CD4-positive, alpha-beta T cell treated with Interleukin-1 beta for 1 hour (primary cell): ENCODE results near the gene IGF2R.
A peak's percentile ranks its signal among the peaks of the same experiment; 100 is the strongest.
"Not testable (repeated sequence)": the region's sequence is repeated elsewhere in the genome, so short reads cannot be mapped to it uniquely, and the experiment has no call there.

ENCODE experiments used
- DNase-seq, 2 donors: peaks; one replicate each; pipeline ENCODE4 v3.0.0-alpha.2; 2020 to 2022

IGF2R gene

DNA sequence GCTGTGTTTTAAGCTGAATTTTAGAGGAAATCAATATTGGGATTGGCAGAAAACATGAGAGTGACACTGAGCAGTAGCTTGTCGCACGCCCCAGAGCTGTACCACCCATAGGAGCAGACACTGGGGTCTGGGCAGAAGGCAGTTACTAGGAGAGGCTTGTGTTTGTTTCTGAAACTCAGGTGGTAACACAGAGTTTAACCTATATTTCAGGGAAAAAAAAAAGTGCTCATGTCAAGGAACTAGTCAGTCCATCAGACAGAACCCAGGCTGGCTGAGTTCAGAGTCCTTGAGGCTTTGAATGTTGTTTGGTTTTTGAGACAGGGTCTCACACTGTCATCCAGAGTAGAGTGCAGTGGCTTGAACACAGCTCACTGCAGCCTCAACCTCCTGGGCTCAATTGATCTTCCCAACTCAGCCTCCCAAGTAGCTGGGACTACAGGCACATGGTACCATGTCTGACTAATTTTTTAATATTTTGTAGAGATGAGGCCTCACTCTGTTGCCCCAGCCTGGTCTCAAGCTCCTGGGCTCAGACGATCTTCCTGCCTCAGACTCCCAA, 159.3 kb downstream of the IGF2R start:
- no peak for DNase-seq

DNA sequence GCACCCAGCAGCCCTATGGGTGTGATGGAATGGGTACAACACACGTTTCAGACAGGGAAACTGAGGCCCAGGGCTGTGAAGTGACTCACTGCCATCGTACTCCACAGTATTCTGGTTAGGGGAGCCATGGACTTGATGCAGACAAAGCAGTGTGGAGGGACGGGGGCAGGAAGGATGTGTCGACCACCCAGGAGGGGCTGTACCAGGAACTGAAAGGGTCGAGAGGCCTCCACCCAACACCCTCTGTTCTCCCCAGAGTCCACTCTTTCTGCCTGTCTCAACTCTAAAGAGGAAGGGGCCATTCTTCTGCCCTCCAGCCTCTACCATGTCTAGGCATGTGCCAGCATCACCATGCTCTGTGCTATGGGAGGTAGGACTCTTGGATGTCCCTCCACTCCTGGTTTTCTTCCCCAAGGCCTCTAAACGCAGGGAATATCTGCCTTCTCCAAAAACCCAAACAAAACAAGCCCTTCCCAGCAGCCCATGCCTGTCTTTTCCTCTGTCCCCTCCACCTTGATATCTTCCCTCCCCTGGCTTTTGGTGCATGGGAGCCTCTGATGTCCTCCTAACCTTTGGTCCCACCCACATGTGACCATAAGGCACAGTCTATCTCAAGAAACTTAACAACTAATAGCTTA, 160.1 kb downstream of the IGF2R start:
- no peak for DNase-seq

DNA sequence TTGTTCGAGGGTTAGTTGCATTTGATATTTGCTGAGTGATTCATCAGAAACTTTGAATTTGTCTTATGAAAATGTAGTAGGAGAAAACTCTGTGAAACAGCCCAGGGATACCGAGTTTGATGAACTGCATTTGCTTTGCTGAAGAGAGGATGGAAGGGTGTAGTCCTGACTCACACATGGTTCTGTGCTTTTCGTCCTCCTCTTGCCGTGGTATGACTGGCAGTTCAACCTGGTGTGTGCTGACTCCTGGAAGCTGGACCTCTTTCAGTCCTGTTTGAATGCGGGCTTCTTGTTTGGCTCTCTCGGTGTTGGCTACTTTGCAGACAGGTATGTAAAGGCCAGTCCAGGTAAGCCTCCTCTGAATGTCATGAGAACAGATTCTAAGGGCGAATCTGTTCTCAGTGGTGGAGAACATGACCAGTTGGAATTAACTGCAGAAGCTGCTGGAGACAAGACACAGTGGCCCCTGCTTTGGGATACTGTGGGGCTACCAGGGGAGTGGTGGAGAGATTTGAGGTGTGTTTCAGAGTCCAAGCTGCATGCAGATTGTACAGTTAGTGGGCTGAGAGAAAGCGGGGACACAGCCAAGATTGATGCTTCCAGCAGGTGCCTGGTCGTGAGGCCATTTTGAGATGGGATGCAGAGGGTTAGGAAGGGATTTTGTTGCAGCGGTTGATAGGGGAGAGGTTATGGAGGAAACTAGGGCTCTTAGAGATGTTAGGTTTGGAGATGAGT, 161.2 kb downstream of the IGF2R start:
- no peak for DNase-seq

DNA sequence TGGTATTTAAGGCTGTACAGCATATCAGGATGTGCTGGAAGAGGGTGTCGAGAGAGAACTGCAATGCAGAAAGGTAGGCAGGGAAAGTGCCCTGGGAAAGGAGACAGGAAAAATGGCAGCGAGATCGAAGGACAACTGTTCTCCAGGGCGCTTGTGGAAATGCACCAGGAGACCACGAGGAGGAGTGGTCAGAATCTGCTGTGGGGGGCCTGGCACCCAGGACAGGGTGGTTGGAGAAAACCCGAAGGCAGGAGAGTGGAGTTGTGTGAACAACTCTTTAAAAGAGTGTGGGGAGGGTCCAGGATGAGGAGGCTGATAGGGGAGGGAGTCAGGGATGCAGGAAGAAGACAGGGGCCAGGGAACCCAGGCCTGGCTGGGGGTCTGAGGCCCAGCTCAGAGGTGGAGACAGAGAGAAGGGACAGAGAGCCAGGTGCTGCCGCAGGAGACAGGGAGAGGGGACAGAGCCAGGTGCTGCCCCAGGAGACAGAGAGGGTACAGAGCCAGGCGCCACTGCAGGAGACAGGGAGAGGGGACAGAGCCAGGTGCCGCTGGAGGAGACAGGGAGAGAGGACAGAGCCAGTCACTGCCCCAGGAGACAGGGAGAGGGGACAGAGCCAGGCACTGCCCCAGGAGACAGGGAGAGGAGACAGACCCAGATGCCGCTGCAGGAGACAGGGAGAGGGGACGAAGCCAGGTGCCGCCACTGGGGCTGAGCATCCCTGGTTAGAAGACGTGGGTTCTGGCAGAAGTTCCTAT, 162.0 kb downstream of the IGF2R start:
- no peak for DNase-seq

DNA sequence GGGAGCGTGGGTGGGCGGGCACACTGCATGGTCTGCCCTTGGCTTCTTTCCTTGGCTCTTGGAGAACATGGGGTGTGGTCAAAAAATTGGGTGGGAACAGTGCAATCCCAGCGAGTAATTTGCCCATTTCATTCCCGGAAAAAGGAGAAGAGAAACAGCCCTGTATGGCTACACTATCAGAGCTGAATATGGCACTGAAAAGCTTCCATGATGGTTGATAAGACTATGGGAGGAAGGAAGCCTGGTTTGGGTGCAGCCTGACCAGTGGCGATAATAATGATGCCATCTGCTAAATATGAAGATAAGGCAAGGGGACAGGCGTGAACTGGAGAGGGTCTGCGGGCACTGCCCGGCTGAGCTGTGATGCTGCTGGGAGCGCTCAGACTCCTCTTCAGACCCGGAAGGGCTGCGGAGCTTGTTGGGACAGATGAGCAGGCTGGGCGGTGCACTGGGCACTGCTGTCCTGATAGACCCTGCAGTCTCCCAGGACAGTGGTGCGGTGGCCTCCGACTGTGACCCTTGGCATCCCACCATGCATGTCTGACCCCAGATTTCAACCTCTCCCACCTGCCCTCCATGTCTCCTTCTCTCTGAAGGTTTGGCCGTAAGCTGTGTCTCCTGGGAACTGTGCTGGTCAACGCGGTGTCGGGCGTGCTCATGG, 162.9 kb downstream of the IGF2R start:
- DNase-seq, result no peak

DNA sequence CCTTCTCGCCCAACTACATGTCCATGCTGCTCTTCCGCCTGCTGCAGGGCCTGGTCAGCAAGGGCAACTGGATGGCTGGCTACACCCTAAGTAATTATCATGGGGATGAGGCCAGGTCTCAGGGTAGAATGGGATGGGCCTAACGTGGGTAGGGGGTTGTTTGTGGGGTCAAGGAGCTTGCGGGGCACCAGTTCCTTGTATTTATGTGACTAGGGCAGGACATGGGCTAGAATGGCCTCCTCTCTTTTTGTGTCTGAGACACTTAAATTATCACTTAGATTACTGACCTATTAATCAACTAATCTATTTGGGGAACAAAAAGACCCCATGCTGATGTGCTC, 163.4 kb downstream of the IGF2R start:
- no peak for DNase-seq

DNA sequence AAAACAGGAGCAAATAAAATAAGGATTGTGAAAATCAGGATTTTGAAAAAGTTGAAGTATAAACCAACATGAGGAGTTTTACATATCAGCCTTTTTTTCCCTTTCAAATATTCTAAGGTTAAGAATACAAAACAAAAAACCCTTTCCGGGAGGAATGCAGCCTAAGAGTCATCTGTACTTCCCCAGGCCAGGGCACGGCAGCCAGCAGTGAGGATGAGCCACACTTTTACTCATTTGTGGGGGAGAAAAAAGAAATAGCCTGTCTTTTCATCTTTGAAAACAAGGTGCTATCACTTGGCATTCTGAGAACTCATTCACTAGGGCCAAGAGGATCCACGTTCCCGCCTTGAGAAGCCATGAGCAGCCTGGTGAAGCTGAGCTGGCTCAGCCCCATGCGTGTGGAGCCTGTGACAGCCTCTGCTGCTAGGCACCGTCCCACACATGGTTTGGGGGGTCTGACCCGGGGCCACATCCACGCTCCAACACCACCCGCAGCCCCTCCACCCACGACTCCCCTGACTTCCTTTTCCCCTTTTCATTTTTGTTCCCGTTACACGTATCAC, 164.0 kb downstream of the IGF2R start:
- no peak for DNase-seq

DNA sequence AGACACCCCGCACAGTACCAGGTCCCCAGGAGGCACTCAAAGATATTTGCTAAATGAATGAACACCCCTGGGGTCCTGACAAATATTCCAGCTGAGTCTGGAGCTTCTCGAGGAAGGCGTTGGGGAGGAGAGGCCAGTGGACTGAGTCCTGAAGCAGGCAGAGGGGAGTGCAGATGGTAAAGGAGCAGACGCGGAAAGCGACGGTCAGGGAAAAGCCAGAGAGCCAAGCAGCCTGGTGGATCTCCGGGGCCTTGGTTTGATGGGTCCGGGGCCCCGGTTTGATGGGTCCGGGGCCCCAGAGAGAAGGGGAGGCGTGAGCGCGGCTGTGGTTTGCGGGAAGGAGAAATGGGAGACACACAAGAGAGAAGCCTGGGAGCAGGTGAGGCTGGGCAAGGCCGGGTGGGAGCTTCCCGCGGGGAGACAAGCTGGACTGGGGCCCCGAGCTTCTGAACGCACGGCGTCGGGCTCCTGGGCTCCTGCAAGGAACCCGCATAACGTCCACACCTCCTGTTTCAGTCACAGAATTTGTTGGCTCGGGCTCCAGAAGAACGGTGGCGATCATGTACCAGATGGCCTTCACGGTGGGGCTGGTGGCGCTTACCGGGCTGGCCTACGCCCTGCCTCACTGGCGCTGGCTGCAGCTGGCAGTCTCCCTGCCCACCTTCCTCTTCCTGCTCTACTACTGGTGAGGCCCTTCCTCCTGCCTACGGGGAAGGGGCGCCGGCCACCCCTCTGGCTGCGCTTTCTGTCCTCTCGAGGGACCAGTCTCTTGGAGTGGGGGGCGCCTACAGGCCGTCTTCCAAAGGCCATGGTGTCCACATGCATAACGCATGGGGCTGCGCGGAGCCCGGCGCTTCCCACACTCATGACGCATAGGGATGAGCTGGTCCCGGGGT, 164.8 kb downstream of the IGF2R start:
- DNase-seq, result no peak

DNA sequence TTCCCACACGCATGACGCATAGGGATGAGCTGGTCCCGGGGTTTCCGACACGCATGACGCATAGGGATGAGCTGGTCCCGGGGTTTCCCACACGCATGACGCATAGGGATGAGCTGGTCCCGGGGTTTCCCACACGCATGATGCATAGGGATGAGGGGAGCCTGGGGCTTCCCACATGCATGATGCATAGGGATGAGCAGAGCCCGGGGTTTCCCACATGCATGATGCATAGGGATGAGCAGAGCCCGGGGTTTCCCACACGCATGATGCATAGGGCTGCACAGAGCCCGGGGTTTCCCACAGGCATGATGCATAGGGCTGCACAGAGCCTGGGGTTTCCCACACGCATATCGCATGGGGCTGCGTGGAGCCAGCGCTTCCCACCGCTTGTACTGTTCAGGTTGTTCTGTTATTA, 165.5 kb downstream of the IGF2R start:
- not testable (repeated sequence) for DNase-seq

DNA sequence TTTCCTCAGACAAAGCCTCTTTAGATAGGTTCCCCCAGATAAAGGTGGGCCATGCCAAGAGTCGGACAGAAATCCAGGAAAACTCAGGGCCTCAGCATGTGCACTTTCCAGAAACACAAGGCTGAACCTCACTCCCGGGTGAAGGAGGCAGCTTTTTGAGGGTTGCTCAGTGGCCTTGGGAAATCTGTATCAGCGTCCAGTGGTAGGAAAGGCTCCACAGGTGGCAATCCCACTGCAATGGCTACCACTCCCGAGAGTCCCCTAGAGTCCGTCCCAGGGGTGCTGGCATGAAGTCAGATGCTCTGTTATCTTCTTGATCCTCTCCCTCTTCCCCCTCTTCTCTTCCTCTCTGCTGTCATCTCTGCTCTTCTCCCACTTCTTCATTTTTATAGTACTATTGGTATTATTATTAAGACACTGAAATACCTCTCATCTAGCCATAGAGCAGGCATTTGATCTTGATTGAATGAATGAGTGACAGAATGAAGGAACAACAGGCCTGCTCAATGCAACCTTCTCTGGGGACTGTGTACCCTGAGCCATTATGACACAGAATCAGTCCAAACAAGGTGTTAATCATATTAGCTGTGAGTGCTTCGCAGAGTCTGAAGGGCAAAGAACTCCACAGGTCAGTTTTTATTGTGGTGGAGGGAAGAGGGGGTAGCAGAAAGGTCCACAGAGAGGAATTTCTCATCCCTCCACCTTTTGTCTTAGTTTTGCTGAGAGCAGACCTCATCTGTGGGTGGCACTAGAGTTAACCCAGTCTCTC, 166.1 kb downstream of the IGF2R start:
- no peak for DNase-seq

DNA sequence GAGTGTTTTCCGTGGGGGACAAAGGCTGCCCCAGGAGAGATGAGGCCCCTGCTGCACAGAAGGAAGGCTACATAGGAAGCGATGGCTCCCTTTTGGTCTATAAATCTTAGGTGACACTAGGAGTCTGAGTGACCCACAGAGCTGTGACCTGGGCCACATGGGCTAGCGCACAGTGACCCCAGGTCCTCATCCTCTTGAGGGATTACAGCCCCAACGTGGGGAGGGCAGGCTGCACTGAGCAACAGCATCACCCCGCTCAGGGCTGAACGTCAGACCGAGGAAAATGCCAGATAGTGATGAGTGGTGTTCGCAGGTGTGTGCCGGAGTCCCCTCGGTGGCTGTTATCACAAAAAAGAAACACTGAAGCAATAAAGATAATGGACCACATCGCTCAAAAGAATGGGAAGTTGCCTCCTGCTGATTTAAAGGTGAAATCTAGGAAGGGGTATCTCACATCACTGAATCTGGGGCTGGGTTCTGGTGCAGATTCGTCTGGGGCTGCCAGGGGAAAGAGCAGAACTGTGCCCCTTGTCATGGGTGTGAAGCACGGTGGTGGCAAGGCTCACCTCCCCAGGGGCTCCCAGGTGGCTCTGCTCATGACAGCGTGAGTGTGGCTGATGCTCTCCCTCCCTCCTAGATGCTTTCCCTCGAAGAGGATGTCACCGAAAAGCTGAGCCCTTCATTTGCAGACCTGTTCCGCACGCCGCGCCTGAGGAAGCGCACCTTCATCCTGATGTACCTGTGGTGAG, 167.2 kb downstream of the IGF2R start:
- DNase-seq, result no peak

DNA sequence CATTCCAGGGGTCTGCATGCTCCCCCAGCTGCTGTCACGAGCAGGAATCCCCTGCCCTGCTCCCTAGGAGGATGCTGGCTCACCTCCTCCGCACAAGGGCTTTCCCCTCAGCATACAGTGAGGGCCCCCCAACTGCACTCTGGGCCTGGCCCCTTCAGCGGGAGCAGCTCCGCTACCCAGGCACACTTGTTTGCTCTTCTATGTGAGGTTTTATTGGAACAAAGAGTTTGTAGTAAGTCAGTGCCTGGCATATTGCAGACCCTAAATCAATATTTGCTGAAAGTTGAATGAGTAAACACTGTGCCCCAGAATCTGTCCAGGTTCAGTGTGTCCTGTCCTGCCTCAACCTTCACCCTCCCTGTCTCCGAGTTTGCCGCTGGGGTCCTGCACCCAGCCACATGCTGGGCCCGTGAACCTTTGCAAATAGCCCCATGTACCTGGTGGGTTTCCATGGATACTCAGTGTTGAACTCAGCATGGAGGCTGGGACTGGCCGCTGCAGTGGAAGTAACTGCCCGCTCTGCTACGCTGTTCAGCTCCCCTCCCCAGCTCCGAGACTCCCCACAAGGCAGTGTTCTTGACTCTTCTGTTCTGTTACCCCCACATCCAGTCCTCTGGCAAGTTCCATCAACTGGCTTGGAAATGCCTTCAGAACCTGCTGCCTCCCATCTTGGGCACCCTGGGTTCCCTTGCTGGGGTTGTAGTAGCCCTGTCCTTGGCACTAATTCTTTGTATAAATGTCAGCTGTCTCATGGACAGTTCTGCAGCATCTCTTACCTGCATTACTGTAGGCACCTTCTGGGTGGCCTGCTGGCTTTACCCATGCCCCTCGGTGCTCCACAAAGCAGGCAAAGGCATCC, 168.5 kb downstream of the IGF2R start:
- no peak for DNase-seq

DNA sequence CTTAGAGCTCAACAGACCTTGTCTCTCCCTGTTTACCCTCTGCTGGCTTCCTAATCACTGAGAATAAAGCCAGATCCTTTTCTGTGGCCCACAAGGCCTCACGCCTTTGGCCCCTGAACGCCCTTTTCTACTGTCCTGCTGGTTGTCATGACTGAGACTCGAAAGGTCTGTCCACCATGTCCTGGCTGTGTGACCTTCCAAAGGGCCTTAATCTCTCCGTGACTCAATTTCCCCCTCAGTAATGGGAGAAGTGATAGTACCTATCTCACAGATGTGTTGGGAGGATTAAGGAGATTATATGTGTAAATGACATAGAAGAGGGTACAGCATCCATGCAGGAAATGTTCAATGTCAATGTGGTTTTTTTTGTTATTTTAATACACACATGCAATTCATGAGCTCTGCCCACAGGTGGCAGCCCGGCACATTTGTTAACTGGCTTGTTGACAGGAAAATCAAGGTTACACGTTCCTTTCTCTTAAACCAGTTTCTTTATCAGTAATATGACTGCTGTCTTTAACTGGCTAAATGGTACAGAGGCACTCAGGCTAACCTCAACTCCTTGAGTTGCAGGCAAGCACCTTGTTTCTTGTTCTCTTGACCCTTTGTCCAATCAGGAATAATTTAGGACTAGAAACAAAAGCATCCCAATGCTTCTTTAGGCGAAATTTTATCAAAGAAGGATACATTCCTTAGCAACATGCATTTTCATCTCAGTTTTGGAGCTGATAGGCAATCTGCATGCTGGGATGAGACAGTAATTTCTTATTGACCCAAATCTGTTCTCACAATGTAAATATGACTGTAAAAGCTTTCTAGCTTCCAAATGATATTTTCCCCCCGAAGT, 169.3 kb downstream of the IGF2R start:
- peak; percentile 54 to 66 for DNase-seq

DNA sequence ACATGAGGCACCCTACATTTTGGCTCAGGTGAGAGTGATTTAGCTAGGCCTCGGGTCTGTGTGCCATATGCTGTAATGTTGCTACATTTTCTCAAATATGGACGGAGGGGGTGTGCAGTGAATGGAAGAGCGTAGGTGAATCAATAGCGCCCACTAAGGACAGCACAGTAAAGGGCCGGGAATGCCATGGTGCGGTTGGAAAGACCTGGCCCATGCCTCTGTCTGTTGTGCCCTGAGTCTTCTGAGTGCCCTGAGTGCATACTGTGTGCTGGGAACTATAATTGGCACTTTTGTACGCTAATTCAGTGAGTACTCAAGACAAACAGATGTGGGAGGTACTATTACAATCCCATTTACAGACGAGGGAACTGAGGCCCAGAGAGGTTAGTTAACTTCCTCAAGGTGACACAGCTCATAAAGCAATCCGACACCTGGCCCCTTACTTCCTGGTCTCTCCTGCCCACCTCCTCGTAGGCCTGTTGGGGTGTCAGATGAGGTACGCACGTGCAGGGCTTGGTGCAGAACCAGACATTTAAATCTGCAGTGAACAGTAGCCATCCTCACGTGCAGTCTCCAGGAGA, 170.0 kb downstream of the IGF2R start:
- DNase-seq, result no peak

DNA sequence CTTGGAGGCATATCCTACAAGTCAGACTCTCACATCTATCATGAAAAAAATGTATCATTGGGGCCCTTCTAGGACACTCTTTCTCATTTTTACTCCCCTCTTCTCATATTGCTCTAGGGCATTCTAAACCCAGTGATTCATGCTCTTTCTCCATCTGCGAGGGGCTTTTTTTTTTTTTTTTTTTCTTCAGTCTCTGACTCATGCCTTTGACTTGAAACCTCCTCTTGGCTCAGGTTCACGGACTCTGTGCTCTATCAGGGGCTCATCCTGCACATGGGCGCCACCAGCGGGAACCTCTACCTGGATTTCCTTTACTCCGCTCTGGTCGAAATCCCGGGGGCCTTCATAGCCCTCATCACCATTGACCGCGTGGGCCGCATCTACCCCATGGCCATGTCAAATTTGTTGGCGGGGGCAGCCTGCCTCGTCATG, 170.6 kb downstream of the IGF2R start:
- no peak for DNase-seq

DNA sequence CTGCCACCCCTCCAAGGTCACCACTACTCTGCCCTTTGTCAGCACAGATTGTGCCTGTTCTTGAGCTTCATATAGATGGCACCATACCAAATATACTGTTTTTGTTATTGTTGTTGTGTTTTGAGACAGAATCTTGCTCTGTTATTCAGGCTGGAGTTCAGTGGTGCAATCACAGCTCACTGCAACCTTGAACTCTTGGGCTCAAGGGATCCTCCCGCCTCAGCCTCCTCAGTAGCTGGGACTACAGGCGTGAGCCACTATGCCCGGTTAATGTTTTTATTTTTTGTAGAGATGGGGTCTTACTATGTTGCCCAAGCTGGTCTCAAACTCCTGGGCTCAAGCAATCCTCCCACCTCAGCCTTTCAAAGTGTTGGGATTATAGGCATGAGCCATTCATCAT, 171.6 kb downstream of the IGF2R start:
- DNase-seq, result not testable (repeated sequence)

DNA sequence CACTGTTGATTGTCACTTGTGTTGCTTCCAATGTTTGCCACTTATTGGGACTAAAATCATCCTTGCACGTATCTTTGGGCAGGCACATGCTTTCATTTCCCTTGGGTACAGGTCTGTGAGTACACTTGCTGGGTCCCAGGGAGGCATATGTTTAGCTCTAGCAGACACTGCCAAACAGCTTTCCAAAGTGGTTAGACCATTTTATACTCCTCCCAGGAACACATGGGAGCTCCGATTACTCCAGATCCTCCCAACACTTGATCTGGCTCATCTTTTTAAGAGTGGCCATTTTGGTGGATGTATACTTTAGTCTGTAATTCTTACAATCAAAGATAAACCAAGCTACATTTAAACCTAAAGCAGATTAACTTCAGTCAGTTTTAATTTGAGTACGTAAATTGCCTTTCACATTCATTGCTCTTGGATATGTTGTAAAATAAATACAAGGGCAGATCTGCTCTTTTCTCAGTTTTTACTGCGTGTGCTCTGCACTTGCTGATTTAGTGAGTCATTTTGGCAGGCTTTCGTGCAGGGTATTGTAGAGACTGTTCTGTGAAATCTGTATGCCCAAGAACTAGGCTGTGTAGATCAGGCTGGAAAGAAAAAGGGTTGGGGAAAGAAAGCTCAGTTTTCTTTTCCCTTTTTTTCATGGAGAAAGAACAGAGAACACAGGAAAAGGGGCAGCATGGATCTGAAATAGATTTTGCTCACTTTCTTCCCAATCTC, 172.3 kb downstream of the IGF2R start:
- no peak for DNase-seq
